GM12892 (cell line): ENCODE results near the gene RFC5.

ENCODE experiments used
- POLR2A ChIP-seq: IDR thresholded peaks from 2 replicates; pipeline ENCODE4 v1.6.1; 2011; ENCODE audit warnings: low read depth, low read length, control low read depth
- POLR2AphosphoS5 ChIP-seq: IDR thresholded peaks from 2 replicates; pipeline ENCODE4 v1.6.1; 2011; ENCODE audit warnings: low read depth, low read length, control low read depth
- TAF1 ChIP-seq: IDR thresholded peaks from 2 replicates; pipeline ENCODE4 v1.6.1; 2011; ENCODE audit warnings: low read depth, mild to moderate bottlenecking, control low read depth, low read length, borderline replicate concordance

DNA sequence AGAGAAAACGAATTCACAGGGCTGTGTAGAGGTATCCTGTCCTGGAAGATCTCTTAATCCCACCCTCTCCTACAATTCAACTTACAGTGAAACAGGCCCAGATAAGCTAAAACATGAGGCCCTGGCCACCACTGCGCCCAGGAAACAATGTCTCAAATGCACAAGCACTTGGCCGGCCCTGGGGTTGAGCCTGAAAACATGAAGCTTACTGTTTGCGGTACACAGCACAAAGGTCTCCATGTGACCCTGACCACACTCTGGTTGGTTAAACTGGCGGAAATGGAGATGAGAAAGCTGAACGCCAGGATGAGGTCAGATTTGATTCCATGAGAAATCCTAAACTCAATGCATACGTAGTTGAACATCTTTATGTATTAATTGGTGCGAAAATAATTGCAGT is 28.1 kb downstream of the RFC5 start:
- TF ChIP-seq POLR2A (no peak), TAF1 (no peak), POLR2AphosphoS5 (no peak)
